NCI-H2196 treated with DMSO at 0.1 percent for 48 hours (cell line): ENCODE results near the gene ZFAND2B.
"Not testable (repeated sequence)": the region's sequence is repeated elsewhere in the genome, so short reads cannot be mapped to it uniquely, and the experiment has no call there.

Experiments used
- DNase-seq: peaks from one replicate; lab custom pipeline; 2025; ENCODE audit not compliant: unreplicated experiment; lab: John Stamatoyannopoulos, UW

The ZFAND2B gene

DNA sequence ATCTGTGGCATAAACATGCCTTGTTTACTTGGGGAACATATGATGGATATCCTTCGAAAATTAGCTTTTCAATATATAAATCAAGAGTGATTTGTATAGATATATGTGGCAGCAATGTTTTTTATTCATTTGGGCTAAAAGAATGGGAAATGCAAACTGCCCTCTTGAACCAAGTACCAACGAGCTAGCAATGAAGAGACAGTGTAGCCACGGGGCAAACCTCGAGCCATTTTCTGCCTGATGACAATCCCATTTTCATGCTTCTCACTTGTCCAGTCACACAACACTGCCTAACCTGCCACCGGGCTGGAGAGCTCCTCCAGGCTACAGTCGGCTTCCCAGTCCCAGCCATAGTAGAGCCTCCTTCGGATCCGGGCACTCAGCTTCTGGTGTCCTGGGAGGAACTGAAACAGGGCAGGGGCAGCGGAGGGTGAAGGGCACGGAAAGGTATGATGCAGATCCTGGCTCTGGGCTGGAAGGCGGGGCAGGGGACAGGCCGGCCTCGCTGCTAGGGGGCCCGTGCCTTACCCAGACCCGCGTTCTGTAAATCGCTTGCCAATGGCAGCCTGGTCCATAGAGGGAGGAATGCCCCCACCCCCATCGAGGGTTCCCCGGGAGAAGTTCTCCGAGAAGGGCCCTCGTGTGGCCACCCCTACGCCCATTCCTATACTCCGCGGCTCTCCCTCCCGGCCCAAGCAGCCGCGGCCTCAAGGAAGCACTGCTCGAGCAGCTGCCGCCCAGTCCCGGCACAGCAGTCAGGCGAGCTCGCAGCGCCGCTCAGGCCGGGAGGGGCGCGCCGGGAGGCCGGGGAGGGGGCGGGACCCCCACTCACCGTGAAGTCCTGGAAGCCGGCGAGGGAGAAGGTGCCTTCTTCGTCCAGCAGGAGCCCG is 30.4 kb upstream of the ZFAND2B start:
- DNase-seq, result no peak

DNA sequence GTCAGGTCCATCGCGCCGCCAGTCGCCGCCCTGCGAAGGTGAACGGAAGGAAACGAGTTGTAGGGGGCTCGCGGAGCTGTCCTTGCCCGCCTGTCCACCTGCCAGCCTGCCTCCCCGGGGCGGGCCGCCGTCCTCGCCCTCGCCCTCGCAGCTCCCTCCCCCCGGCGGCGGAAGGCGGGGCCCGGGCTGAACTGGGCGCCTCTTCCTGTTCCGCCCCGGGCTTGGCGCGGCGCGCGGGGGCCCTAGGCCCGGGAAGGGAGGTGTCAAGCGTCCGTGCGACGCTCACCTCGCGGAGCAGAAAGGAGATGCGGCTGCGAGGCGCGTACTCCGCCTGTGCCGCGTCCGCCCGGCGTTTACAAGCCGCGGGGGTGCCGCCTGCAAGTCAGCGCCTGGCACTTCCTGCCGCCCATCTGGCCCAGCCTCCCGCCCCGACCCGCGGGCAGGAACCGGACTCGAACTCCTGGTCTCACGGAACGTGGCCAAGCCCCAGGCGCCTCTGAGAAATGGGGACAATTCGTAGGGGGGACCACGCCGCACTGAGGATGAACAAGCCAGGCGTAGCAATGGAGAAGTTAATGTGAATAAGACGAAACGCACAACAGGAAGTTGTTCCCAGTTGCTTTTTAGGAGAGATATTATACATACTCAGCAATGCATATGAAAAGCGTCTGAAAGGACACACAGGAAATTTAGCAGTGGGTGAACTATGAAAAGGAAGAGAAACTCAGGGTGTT is 29.6 kb upstream of the ZFAND2B start, which contains the start of gene CNPPD1:
Gene CNPPD1 (minus strand): TSS at position 108 of the 734 bp plus-strand sequence. CDS start 97 bp downstream, at position 11.
- DNase-seq, result peak; percentile 80

DNA sequence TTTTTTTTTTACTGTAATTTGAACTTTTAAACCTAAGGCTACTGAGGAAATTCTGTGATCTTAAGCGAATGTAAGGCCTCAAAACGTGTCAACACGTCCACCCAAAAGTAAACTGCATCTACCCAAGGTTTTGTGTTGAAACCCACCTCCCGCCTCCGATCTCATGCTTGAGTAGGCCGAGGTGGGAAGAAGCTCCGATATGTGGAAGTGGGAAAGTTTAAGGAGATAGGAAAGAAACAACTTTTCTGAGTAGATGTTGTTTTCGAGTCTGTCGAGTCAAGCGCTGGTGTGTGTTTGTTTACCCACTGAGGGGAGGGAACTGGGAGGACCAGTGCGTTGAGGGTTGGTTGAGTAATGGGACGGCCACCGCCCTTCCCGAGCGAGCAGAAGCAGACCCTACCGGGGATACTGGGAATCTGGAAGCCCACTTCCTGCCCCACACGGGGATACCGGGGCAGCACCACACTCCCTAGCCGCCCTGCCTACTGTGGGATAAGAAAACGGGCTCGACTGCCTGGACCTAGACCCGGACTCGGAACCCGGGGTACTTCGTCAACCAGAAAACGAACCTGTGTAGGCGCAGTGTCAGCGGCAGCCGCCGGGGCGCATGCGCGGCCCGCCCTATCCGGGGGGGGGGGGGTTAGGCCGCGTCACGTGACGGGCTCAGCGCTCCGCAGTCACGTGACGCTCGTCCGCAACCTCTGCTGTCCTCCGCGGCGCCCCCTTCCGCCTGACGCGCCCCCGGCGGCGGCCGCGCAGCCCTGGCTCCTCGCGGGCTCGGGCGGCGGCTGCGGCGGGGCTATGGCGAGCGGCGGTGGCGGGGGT is 28.8 kb upstream of the ZFAND2B start, which contains the start of gene RETREG2:
Gene RETREG2 (plus strand): TSS at position 724 of the 825 bp plus-strand sequence. CDS start 78 bp downstream, at position 802.
- peak; percentile 77 for DNase-seq

DNA sequence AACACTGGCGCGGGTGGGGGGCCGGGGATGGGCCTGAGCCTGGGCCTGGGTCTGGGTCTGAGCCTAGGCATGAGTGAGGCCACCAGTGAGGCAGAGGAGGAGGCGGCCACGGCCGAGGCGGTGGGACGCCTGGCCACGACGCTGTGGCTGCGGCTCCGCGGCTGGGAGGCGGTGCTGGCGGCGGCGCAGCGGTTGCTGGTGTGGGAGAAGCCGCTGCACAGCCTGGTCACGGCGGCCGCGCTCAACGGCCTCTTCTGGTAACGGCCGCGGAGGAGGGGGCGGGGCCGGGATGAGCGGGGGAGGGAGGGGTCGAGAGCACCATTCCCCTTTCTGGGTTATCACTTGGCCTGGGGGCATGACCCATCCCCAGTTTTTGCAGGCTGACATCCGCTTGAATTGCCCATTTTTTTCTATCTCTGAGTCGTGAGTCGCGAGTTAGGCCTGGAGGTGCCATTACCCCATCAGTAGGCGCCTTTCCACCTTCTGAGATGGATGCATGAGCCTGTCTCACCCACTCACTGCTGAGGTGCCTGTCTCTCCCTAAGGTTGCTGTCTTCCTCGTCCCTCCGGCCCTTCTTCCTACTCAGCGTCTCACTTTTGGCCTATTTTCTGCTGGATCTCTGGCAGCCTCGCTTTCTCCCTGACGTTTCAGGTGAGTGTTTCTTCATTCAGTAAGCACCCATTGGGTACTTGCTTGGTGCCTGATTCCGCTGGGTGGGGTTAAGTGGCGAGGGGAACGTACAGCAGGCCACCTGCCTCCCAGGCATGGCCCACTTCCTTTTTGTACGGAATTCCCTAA is 28.0 kb upstream of the ZFAND2B start:
- DNase-seq, result no peak

DNA sequence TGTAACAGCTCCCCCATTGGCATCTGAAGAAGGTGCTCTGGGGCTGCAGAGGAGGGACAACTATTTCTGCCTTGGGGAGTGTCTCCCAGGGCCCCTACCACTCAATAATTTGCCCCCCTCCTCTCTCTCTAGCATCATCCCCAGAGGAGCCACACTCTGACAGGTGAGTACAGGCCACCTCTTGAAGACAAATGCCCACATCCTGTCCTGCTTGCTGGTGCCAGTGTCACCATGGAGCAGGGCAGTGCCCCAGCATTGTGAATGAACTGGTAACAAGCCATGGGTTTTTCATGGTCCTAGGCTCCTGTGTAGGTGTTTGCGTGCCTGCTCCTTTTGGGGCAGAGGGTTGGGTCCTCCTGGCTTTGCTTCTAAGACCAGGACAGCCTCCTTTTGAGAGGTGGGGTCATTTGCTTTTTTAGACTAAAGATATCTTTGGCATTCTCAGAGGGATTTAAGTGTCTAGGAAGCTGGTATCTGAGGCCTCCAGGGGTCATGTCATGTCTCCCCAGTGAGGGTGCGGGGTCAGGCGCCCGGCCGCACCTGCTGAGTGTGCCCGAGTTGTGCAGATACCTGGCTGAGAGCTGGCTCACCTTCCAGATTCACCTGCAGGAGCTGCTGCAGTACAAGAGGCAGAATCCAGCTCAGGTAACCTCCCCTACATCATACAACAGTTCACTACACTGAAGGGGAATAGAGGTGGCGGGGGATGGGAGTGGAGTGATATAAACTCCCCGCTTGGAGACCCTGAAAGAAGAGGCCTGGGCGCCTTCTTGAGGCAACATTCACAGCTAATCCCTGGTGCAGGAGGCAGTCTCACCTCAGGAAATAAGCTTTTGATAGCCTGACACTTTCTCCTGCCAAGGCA is 26.7 kb upstream of the ZFAND2B start:
- no peak for DNase-seq

DNA sequence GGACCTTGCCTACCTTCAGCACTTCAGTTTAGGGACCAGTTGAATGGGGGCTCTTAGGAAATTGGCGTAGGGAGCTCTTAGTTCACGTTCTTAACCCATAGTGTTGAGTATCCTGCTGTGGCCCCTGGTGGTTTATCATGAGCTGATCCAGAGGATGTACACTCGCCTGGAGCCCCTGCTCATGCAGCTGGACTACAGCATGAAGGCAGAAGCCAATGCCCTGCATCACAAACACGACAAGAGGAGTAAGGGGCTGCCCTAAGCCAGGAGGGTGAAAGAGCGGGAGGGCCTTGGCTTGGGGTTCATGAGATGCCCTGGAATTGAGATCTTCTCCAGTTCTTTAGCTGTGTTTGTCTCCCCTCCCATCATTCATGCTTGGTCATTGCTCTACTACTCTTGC is 25.6 kb upstream of the ZFAND2B start:
- DNase-seq, result no peak

DNA sequence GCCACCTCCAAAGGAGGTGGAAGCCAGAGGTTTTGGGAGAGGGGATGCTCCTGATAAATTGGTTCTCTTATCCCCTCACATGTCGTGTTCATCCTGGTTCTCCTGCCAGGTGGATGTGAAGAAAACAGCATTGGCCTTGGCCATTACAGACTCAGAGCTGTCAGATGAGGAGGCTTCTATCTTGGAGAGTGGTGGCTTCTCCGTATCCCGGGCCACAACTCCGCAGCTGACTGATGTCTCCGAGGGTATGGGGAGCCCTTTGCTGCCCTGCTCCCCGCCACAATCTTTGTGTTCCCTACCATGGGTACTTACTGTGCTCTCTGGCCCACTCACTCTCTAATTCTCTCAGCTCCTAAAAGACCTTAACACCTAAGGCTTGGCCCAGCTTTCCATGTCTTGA is 25.1 kb upstream of the ZFAND2B start:
- DNase-seq, result no peak

DNA sequence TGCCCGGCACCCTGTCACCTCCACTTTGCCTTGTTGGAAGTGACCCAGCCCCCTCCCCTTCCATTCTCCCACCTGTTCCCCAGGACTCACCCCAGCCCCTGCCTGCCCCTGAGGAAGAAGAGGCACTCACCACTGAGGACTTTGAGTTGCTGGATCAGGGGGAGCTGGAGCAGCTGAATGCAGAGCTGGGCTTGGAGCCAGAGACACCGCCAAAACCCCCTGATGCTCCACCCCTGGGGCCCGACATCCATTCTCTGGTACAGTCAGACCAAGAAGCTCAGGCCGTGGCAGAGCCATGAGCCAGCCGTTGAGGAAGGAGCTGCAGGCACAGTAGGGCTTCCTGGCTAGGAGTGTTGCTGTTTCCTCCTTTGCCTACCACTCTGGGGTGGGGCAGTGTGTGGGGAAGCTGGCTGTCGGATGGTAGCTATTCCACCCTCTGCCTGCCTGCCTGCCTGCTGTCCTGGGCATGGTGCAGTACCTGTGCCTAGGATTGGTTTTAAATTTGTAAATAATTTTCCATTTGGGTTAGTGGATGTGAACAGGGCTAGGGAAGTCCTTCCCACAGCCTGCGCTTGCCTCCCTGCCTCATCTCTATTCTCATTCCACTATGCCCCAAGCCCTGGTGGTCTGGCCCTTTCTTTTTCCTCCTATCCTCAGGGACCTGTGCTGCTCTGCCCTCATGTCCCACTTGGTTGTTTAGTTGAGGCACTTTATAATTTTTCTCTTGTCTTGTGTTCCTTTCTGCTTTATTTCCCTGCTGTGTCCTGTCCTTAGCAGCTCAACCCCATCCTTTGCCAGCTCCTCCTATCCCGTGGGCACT is 24.0 kb upstream of the ZFAND2B start:
- no peak for DNase-seq

DNA sequence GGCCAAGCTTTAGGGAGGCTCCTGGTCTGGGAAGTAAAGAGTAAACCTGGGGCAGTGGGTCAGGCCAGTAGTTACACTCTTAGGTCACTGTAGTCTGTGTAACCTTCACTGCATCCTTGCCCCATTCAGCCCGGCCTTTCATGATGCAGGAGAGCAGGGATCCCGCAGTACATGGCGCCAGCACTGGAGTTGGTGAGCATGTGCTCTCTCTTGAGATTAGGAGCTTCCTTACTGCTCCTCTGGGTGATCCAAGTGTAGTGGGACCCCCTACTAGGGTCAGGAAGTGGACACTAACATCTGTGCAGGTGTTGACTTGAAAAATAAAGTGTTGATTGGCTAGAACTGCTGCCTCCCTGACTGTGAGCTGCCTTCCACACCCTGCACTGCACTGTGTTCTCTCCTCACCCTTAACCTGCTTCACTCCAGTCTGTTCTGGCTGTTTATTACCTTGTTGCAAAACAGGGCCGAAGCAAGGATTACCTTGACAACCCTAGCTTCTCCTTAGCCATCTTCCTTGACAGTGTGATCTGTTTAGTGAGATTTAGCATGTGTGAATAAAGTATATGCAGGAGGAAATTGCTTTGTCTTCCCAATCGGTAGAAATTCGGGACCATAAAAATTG is 23.3 kb upstream of the ZFAND2B start:
- DNase-seq, result no peak

DNA sequence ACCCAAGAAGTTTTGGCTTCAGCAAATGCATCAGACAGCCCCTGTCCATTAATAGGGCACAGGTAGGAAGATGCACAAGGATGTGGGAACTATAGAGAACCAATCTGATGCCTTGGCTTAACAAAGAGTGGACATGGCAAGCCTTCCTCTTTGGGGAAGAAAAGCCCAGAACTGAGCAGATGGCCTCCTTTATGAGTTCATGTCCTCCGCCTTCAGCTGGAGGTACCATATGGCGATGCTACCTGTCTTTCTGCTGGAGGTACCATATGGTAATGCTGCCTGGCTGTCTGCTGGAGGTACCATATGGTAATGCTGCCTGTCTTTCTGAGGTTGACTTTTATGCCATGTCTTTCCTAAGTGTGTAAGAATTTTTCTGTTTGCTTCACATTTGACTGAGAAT is 22.5 kb upstream of the ZFAND2B start:
- DNase-seq, result no peak

DNA sequence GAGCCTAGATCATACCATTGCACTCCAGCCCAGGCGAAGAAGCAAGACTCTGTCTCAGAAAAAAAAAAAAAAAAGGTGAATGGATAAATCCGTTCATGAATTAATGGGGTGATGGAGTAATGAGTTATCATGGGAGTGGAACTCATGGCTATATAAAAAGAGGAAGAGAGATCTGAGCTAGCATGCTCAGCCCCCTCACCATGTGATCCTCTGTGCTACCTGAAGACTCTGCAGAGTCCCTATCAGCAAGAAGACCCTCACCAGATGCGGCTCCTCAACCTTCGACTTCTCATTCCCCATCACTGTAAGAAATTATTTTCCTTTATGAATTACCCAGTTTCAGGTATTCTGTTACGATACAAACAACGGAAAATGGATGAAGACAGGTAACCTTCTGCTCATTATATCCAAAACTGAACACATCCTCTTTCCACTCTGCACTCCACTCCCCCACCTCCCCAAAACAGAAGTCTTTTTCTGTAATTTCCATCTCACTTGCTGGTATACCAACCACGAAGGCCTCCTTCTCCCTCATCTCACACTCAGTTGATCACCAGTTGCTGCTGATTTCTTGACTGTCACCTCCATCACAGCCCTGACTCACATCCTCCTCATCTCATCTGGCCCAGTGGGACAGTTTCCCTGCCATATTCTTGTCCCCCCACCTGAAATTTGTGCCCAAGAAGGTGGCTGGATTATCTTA is 19.7 kb upstream of the ZFAND2B start:
- DNase-seq, result no peak

DNA sequence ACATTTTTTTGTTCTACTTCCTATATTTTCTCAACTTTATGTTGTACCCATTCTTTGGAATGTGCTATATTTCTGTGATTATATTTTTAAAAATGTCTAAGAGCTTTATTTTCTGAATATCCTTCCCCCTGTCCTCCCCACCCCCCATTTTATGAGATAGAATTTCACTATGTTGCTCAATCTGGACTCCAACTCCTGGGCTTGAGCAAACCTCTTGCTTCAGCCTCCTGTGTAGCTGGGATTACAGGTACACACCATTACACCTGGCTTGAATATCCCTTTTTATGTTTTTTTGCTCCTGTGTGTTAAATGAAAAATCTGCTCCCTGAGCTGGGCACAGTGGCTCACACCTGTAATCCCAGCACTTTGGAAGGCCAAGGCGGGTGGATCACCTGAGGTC is 9.2 kb upstream of the ZFAND2B start:
- DNase-seq, result no peak

DNA sequence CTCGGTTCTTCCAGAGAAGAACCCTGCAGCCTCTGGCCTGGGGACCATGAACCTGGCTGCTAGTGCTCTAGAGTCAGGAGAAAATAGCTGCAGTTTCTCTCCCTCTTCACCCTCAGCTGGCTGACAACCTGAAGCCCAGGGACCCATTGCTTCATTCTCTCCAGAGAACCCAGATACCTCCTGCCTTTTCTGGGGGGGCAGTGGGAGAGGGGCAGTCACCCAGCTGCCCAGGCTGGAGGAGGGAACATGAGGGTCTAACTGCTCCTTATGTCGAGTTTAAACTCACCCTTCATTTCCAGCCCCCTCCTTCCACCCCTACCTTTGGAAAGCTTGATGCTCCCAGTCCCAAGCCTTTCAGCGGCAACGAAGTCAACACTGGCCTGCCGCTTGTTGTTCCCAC is 7.6 kb upstream of the ZFAND2B start:
- no peak for DNase-seq

DNA sequence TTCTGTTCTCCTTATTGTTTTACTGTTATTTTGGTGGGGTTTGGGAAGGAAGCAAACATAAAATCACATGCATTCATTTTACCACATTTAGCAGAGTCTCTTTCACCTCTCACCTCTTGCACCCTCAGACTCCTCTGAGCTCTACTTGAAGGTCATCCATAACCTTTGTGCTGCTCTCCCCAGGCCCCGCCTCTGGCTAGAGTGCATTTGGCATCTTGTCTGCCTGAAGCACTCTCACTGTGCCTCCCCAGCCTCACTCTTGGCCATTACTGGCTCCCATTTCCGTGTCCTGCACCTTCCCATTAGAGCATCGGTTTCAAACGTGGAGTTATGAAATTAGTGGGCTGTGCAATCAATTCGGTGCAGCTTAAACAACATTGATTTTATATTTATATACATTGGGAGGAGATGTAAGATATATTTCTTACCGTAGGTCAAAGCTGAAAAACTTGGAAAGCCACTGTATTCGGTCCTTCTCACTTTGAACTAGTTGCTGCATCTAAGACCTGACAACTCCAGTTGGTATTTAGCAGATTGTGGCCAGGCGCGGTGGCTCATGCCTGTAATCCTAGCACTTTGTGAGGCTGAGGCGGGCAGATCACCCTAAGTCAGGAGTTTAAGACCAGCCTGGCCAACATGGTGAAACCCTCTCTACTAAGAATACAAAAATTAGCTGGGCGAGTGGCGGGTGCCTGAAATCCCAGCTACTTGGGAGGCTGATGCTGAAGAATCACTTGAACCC is 6.9 kb upstream of the ZFAND2B start:
- DNase-seq, result no peak

DNA sequence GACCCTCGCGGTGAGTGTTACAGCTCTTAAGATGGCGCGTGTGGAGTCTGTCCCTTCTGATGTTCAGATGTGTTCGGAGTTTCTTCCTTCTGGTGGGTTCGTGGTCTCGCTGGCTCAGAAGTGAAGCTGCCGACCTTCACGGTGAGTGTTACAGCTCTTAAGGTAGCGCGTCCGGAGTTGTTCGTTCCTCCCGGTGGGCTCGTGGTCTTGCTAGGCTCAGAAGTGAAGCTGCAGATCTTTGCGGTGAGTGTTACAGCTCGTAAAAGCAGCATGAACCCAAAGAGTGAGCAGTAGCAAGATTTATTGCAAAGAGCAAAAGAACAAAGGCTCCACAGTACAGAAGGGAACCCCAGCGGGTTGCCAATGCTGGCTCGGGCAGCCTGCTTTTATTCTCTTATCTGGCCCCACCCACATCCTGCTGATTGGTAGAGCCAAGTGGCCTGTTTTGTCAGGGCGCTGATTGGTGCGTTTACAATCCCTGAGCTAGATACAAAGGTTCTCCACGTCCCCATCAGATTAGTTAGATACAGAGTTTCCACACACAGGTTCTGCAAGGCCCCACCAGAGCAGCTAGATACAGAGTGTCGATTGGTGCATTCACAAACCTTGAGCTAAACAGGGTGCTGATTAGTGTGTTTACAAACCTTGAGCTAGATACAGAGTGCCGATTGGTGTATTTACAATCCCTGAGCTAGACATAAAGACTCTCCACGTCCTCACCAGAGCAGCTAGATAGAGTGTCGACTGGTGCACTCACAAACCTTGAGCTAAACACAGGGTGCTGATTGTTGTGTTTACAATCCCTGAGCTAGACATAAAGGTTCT is 5.9 kb upstream of the ZFAND2B start:
- DNase-seq, result not testable (repeated sequence)

DNA sequence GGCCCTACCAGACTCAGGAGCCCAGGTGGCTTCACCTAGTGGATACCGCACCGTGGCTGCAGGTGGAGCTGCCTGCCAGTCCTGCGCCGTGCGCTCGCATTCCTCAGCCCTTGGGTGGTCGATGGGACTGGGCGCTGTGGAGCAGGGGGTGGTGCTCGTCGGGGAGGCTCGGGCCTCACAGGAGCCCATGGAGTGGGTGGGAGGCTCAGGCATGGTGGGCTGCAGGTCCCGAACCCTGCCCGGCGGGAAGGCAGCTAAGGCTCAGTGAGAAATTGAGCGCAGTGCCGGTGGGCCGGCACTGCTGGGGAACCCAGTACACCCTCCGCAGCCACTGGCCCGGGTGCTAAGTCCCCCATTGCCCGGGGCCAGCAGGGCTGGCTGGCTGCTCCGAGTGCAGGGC is 5.3 kb upstream of the ZFAND2B start:
- DNase-seq, result not testable (repeated sequence)
